ENCODE measurements around the gene GNAQ. TPM values are rescaled to one million over a fixed set of nuclear protein-coding genes. Genes with fewer than 3 reads are reported as not detected.
A peak's percentile ranks its signal among the peaks of the same experiment; 100 is the strongest.

The GNAQ gene
- total RNA-seq, 1 experiment from 2014 or later = 55.5 TPM

GRCh38 chr9:77827104-77827784, 204.4 kb downstream of the GNAQ start (continued):
- TF ChIP-seq MLX (CRISPR knock-in tag; IDR thresholded peaks at IDR 0.05) (no peak), FOXP4 (CRISPR knock-in tag; IDR thresholded peaks at IDR 0.05) (no peak), KAT7 (CRISPR knock-in tag; IDR thresholded peaks at IDR 0.05; ENCODE audit: borderline replicate concordance) (no peak)

GRCh38 chr9:77826621-77827020, 205.0 kb downstream of the GNAQ start:
- H3K27me3 Mint-ChIP-seq (ENCODE audit: low read depth) = no peaks in the 10 kb centered on the region
- H3K9me3 Mint-ChIP-seq = no peaks in the 10 kb centered on the region
- TF ChIP-seq NFATC4 (CRISPR knock-in tag; IDR thresholded peaks at IDR 0.05) = no peak
- TF ChIP-seq PRRX2 (CRISPR knock-in tag; IDR thresholded peaks at IDR 0.05) = no peak
- no peak for TF ChIP-seq CTCF (IDR thresholded peaks at IDR 0.05)
- TF ChIP-seq ATF1 (CRISPR knock-in tag; IDR thresholded peaks at IDR 0.05) = no peak
- no peak for TF ChIP-seq GABPB1 (CRISPR knock-in tag; IDR thresholded peaks at IDR 0.05)
- no peak for TF ChIP-seq GRHL2 (CRISPR knock-in tag; IDR thresholded peaks at IDR 0.05; ENCODE audit: insufficient replicate concordance, severe bottlenecking)
- TF ChIP-seq ARID4B (CRISPR knock-in tag; IDR thresholded peaks at IDR 0.05; ENCODE audit: borderline replicate concordance) = no peak
- no peak for TF ChIP-seq MXD4 (CRISPR knock-in tag; IDR thresholded peaks at IDR 0.05; ENCODE audit: borderline replicate concordance)
- no peak for TF ChIP-seq ZNF263 (CRISPR knock-in tag; IDR thresholded peaks at IDR 0.05; ENCODE audit: low read depth)
- no peak for TF ChIP-seq CDX4 (CRISPR knock-in tag; IDR thresholded peaks at IDR 0.05; ENCODE audit: borderline replicate concordance)
- TF ChIP-seq PREB (CRISPR knock-in tag; IDR thresholded peaks at IDR 0.05; ENCODE audit: borderline replicate concordance) = no peak
- TF ChIP-seq E2F5 (CRISPR knock-in tag; IDR thresholded peaks at IDR 0.05) = no peak
- TF ChIP-seq FOXP1 (CRISPR knock-in tag; IDR thresholded peaks at IDR 0.05; ENCODE audit: borderline replicate concordance) = no peak
- no peak for TF ChIP-seq JAZF1 (CRISPR knock-in tag; IDR thresholded peaks at IDR 0.05)
- TF ChIP-seq ETV6 (CRISPR knock-in tag; IDR thresholded peaks at IDR 0.05) = no peak
- no peak overlapping the region for H3K4me3 Mint-ChIP-seq
- no peak for DNase-seq (ENCODE audit: low spot score)
- peaks cover 4% of the 10 kb centered on the region for H3K4me1 Mint-ChIP-seq
- no peak for ATAC-seq
- no peaks in the 10 kb centered on the region for H3K36me3 Mint-ChIP-seq
- CTCF ChIA-PET = no interaction called here
- POLR2A ChIA-PET = interaction anchor here (0.7 kb wide), 1 partner anchor 56 kb away, joined by 4 read pairs; no protein-coding TSS in a partner anchor
- peak overlapping the region; percentile 70; the same call in 1 of the 2 replicates for H3K27ac Mint-ChIP-seq

Measured in WTC11 (cell line).